GM20431 (cell line): ENCODE data around the gene HDAC4.
"Not testable (repeated sequence)": the region's sequence is repeated elsewhere in the genome, so short reads cannot be mapped to it uniquely, and the experiment has no call there.

Experiments used
- in situ Hi-C: fragments of 300-500 bp; cut with MseI, MboI; formaldehyde crosslinking; loops from one replicate; pipeline ENCODE4 v1.15.0; 2020; ENCODE audit warnings: low sequenced_read_pairs; ENCODE audit not compliant: unreplicated experiment

The HDAC4 gene

DNA sequence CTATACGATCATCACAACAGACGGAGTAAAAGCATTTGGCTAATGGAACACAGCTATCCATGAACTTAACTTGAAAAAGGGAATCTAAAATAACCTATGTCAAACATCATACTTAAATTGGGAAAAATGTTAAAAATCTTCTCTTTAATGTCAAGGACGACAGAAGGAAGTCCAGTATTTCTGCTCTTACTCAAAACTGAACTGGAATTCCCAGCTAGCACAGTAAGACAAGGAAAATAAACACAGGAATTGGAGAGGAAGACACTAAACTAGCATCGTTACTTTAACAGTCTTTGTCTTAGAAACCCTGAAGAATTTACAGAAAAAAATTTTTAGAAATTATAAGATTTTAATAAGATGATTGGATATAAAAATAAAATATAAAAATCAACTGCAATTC is 112.6 kb downstream of the HDAC4 start:
- in situ Hi-C loops = no loop called here

GRCh38 chr2:239287461-239287860 is 113.4 kb downstream of the HDAC4 start:
- in situ Hi-C loops = no loop called here

- in situ Hi-C loops = no loop called here
Observed at GRCh38 chr2:239286901-239287300, 113.9 kb downstream of the HDAC4 start.

- in situ Hi-C loops = no loop called here
Observed at GRCh38 chr2:239285932-239286230, 114.9 kb downstream of the HDAC4 start.

DNA sequence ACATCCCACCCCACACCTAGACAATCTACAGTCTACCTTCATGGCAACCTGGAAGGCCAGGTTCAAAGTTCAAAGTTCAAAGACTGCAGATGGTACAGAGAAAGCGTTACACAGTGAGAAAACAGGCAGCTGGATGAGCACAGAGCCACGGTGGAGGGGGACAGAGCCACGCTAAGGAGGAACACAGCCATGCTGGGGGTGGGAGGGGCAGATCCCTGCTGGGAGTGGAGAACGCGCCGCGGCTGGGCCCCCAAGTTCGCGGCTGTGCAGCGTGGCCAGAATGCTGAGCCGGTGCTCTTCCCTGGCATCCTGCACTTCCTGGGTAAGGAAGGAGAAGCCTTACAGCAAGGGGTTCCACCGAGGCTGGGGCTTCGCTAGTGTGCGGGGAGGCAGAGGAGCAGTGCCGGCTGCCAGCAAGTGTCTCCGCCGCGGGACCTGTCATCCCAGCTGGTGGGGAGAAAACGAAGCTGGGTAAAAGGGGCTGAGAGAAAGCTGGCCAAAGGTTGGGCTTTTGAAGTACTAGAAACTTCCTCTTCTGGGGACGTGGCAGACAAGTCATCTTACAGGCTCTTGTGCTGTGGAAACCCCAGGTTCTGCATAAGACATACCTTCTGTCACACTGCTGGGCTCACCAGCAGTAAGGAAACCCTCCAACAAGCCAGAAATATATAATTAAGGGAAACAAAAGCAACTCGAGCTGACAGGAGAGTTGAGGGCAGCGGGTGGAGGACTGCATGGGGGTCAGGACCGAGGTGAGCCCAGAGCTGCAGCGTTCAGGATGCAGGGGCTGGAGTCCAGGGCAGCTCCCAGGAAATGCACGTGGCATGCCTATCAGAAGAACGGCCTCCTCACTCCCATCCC is 115.5 kb downstream of the HDAC4 start:
- in situ Hi-C loops = no loop called here

DNA sequence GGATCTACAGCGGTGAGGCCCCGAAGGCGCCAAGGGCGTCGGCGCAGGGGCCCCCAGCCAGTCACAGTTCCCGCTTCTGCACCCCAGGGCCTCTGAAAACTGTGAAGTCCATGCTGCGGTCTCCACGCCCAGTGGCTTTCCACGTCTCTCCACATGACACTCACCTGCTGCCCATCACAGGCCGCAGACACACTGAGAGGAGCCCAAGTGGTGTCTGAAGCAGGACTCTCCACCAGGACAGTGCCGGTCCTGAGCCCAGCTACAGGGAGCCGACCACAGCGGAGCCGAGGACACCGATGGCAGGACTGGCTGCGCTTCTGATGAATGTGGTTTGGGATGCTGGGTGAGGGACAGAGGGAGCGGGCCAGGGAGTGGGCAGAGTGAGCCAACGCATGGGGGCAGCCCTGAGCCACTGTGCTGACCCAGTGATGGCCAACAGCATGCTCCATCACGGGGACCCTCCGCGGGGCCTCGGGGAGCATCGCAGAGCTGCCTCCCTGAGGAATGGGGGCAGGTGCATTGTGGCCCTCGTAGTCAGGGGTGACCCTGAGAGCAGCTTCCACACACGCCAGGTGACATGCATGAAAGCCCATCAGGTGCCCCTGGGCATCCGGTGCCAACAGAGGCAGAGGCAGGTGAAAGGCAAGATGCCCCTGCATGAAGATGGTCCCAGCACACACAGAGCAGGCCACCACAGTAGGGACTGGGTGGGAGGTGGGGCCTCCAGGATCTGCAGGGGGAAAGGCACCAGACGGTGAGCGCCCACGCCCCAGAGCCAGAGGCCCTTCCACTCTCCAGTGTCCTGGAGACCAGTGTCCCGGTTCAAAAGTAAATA is 116.6 kb downstream of the HDAC4 start:
- in situ Hi-C loops = no loop called here

DNA sequence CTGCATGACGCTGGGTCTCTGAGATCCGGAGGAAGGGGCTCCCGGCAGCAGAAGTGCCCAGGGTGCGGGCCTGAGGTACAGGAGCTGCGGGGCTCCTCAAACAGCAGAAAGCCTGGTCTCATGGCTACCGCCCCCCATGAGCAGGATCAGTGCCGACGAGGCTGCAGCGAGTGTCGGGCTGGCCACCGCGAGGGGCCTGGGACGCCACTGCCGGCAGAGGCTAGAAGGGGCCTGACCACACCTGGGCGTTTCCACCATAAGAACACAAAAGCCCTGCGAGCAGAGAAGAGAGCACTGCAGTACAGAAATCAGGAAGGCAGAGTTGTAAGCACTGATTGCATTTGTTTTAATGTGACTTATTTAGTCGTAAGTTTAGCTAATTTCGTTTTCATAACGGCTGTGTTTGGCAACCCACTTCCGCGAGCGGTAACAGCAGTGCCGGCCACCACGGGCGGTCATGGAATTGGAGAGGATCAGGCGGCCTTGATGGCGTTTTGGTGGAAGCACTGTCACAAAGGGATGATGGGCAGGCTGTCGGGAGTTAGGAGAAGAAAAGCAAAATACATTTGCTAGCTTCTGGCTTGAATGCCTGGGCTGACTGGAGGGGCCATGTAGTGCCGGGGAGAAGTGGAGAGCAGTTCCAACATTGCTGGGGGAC is 117.4 kb downstream of the HDAC4 start:
- in situ Hi-C loops = no loop called here

GRCh38 chr2:239282448-239283287 is 118.2 kb downstream of the HDAC4 start:
- in situ Hi-C loops = no loop called here

DNA sequence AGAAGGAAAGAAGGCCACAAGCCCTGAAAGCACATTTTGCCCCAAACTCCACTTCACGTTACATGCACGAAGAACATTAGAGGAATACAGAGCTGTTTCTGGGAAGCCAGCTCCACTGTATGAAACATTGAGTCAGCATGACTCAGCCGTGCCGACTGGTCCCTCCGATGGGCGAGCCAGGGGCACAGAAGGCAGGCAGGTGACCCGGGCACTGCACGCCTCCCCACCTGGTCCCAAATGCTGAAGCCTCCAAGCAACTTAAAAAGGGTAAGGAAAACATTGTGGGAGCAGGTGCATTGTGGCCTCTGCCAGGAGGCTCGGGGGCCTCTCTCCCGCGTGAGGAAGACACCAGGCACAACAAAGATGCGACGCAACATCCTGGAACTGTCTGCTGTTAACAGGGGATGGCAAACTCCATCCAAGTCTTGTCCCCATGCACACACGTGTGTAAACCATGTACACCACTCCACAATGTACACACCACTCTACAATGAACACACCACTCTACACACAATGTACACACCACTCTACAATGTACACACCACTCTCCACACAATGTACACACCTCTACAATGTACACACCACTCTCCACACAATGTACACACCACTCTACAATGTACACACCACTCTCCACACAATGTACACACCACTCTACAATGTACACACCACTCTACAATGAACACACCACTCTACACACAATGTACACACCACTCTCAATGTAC is 120.4 kb downstream of the HDAC4 start:
- in situ Hi-C loops = not testable (repeated sequence)

DNA sequence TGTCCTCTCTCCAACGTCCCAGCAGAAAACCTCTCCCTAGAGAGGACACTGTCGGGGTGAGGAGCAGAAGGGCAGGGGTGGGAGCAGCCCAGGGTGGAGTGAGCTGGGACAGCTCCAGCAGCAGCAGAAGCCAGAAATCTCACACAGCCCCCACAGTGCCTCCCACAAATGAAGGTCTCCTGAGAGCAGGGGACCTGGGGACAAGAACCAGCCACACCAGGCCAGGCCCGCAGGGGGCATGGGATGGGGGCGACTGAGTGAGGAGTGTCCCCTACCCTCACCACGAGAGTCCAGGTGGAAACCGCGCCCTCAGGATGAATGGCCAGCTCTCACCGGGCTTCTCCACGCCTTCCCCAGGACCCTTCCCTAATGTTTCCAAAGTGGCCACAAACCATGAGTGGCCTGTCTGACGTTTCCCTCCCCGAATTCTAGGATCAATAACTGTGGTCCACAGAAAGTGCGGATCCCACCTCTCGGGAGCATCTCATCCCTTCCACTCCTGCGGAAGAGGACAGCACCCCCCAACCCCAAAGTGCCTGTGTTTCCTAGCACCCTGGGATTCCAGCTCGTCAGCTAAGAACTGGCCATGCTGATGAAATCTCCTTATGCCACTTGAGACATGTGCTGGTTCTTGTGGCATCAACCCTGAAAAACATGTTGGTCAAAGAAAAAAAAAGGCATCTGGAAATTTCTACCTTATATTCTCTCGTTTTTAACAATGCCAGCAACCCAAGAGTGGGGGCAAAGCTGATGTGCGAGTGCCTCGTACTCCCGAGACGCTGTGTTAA is 121.1 kb downstream of the HDAC4 start:
- in situ Hi-C loops = no loop called here

- in situ Hi-C loops = no loop called here
Observed at GRCh38 chr2:239278941-239279365, 121.9 kb downstream of the HDAC4 start.

DNA sequence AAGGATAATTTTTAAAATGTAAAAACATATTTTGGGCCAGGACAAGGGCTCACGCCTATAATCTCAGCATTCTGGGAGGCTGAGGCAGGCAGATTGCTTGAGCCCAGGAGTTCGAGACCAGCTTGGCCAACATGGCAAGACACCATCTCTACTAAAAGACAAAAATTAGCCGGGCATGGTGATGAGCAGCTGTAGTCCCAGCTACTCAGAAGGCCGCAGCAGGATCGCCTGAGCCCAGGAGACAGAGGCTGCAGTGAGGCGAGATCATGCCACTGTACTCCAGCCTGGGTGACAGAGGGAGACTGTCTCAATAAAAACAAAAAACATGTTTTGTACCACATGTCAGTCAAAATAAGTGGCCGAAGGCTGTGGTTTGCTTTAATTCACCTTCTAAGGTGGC is 122.5 kb downstream of the HDAC4 start:
- in situ Hi-C loops = no loop called here

GRCh38 chr2:239277401-239278085 is 123.3 kb downstream of the HDAC4 start:
- in situ Hi-C loops = no loop called here

DNA sequence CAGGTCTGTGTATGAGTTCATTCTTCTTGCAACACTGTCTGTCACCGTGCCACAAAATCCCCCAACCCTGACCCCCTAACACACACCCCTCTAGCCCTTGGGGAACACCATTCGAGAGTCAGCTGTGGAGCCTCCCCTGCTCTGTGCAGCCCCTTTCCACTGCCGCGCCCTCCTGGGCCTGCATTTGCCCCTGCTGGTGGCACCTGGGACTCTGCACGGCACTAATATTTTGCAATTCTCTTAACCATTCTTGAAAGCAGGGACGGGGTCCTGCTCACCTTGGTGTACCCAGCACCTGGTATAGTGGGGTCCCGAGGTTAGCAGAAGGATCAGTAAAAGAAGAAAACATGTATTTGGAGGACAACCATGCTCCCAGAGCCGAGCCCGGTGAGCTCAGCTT is 124.0 kb downstream of the HDAC4 start:
- in situ Hi-C loops = no loop called here

DNA sequence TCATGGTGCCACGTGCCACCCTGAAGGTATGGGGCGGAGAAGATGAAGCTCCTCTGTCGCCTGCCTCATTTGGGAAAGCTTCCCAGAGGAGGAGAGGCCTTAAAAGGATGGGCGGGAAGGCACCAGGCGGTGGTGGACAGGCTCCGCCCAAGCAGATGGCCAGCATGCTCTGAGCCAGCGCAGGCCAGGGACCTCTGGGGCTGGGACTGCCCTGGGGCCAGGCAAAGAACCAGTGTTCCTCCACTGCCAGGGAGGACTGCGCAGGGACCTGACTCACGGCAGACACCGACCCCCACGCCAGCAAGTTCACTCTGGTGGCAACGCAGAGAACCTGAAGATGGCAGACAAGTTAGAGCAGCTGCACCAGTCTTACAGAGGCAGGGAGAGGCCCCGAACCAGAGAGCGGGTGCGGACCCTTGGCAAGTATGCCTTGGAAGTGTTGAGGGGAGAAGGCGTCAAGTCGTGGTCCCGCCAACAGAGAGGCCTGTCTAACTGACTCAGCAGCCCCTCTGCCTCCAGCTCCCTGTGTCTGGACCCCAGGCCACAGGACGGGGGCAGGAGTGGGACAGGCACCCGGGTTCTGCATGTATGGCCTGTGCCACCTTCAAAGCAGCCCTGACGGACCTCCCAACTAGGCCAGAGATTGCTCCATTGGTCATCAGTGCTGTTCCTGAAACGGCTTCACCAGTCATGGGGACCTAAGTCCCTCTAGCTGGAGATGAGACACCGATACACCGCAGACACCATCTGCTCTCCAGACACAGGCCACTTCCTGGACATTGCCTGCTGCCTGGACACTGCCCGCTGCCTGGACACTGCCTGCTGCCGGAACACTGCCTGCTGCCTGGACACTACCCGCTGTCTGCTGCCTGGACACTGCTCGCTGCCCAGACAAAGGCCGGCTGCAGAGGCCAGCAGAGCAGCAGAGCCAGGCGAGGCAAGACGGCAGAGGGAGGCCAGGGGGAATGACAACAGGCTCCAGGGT is 124.7 kb downstream of the HDAC4 start:
- in situ Hi-C loops = no loop called here

DNA sequence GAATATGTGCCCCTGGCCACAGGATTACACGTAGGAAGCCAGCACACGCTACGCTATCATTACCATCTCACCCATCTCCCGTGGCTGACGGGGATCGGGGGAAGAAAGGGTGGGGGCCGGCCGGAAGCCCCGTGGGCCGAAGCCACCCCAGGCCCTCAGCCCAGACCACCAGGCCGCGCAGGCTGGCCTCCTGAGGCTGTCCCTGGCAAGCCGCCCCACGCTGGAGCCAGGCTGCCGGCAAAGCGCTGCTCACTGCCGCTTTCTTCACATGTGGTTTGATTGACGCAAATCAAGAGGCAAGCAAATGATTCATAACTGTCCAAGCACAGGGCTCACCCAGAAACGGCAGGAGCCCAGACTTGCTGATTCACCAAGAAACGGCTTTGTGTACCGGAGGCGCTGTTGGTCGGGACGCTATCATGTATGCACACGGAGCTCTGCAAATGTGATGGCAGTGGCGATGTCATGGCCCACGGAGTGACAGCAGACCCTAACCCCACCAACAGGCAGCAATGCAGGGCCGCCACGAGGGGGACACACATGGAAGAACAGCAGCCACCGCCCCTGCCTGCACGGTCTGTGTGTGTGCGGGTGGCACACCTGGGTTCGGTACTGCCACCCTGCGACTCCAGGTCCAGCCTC is 125.7 kb downstream of the HDAC4 start:
- in situ Hi-C loops = no loop called here
